ENCODE results near the gene BHLHE23.
"Not testable (repeated sequence)": the region's sequence is repeated elsewhere in the genome, so short reads cannot be mapped to it uniquely, and the experiment has no call there.

The BHLHE23 gene

DNA sequence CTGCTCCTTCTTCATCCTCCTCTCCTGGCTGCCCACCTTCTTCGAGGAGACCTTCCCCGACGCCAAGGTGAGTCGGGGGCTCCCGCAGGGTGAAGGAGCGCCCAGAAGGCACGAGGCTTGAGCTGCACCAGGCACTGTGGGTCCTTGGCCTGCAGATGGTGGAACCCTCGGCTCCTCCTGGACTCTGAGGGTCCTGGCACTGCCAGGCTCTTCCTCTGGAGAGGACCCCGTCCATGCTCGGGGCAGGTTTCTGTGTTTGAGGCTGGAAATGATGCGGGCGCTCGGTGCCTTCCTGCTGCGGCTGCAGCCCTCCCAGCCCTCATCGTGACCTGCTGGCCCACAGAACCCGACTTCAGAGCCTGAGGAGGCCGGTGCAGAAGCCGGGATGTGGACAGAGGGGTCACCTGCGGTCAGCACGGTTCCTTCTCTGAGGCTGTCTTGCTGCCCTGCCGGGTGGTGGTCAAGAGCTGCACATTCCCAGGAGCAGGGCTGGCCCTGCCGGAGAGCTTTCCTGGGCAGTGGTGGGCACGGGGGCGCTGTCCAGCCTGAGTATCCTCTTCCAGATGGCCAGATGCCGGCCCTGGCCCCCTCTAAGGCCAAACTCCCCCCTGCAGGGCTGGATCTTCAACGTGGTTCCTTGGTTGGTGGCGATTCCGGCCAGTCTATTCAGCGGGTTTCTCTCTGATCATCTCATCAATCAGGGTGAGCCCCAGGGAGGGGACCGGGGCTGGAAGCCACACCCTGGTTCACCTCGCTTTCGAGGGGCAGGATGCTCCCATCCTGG lies 43.0 kb downstream of the BHLHE23 start:
- no peak overlapping the region for H3K4me3 ChIP-seq (ENCODE audit: low read length)
- TF ChIP-seq, protein P1, sequence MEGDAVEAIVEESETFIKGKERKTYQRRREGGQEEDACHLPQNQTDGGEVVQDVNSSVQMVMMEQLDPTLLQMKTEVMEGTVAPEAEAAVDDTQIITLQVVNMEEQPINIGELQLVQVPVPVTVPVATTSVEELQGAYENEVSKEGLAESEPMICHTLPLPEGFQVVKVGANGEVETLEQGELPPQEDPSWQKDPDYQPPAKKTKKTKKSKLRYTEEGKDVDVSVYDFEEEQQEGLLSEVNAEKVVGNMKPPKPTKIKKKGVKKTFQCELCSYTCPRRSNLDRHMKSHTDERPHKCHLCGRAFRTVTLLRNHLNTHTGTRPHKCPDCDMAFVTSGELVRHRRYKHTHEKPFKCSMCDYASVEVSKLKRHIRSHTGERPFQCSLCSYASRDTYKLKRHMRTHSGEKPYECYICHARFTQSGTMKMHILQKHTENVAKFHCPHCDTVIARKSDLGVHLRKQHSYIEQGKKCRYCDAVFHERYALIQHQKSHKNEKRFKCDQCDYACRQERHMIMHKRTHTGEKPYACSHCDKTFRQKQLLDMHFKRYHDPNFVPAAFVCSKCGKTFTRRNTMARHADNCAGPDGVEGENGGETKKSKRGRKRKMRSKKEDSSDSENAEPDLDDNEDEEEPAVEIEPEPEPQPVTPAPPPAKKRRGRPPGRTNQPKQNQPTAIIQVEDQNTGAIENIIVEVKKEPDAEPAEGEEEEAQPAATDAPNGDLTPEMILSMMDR (IDR thresholded peaks at IDR 0.05; ENCODE audit: insufficient read depth, low read depth, low read length, missing control alignments), result no peak
- no peak for DNase-seq (ENCODE audit: low read depth)

- TF ChIP-seq, protein P1 (IDR thresholded peaks at IDR 0.05; ENCODE audit: insufficient read depth, low read depth, low read length, missing control alignments), result no peak
- no peak overlapping the region for H3K4me3 ChIP-seq (ENCODE audit: low read length)
- DNase-seq (ENCODE audit: low read depth), result no peak
Observed at GRCh38 chr20:62962891-62963613, 43.7 kb downstream of the BHLHE23 start.

DNA sequence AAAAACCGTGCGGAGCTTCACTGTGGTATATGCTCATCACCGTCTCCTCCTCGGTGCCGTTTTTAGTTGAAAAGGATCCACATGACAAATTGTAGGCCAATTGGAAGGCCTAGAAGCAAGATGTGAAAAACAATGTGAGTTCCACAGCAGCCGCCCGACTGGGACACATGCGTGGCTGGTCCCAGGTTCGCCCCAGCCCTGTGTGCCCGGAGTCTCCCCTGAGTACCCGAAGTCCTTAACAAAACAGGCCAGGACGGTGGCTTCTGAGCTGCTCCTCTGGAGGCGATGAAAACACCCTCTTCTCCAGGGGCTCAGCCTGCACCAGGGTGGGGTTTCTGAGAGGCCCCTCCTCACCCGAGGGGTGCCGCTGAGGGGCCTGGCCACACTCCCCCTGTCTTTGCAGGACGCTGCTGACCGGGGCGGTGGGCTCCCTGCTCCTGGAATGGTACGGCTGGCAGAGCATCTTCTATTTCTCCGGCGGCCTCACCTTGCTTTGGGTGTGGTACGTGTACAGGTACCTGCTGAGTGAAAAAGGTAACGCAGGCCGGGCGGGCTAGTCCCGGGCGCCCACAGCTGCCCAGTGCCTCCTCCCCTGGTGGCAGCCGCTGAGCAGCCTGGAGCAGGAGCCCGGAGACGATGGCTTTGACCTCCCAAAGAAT lies 44.4 kb downstream of the BHLHE23 start:
- H3K4me3 ChIP-seq (ENCODE audit: low read length), result no peak overlapping the region
- TF ChIP-seq, protein P1 (IDR thresholded peaks at IDR 0.05; ENCODE audit: insufficient read depth, low read depth, low read length, missing control alignments), result no peak
- no peak for DNase-seq (ENCODE audit: low read depth)

GRCh38 chr20:62961799-62962198 lies 45.0 kb downstream of the BHLHE23 start:
- no peak for DNase-seq (ENCODE audit: low read depth)
- TF ChIP-seq, protein P1 (IDR thresholded peaks at IDR 0.05; ENCODE audit: insufficient read depth, low read depth, low read length, missing control alignments), result no peak
- no peak overlapping the region for H3K4me3 ChIP-seq (ENCODE audit: low read length)

DNA sequence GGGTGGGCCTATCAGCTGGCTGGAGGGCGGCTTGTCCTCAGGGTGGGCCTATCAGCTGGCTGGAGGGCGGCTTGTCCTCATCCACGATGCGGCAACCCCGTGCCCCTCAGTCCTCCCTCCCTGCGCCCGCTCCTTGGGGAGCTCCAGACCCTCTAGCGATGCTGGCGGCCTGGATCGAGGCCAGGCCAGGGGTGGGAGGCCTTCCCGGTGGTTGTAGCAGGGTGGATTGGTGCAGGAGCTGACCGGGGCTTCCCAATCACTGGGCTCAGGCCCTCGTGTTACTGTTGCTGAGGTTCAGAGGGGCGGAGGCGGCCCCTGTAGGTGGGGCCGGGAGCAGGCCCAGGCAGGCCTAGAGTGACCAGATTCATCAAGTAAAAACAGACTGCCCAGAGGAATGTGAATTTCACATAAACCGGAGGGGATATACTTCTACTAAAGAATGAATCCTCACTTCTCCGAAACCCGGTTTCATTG lies 45.4 kb downstream of the BHLHE23 start:
- TF ChIP-seq, protein P1 (IDR thresholded peaks at IDR 0.05; ENCODE audit: insufficient read depth, low read depth, low read length, missing control alignments), result no peak
- DNase-seq (ENCODE audit: low read depth), result peak; percentile 62
- H3K4me3 ChIP-seq (ENCODE audit: low read length), result no peak overlapping the region

GRCh38 chr20:62960446-62961309 lies 46.1 kb downstream of the BHLHE23 start:
- not testable (repeated sequence) for H3K4me3 ChIP-seq (ENCODE audit: low read length); DNase-seq (ENCODE audit: low read depth)

Data from epithelial cell of esophagus (primary cell).